CD4-positive, CD25-positive, alpha-beta regulatory T cell (primary cell): Measurements from ENCODE around the gene IDI1. TPM values are rescaled to one million over a fixed set of nuclear protein-coding genes. Genes with fewer than 3 reads are reported as not detected.

ENCODE experiments used
- ATAC-seq, 2 donors: fragments of 150-1000 bp; cut with Tn5 transposase; one replicate each; pipeline ENCODE4 v1.10.0; 2021; ENCODE audit warnings: low read depth in 2 of 2, moderate number of reproducible peaks in 2 of 2, moderate library complexity in 1 of 2
- DNase-seq, 3 donors: peaks; one replicate each; pipeline versions ENCODE4 v3.0.0 to v3.0.0-alpha.2; 2012 to 2022; ENCODE audit warnings: mixed read lengths in 1 of 3
- H3K27ac ChIP-seq: one replicate; pipeline ENCODE4 v1.7.0; 2013; ENCODE audit warnings: mild to moderate bottlenecking, low read length; ENCODE audit not compliant: insufficient read depth, poor library complexity, severe bottlenecking
- H3K27me3 ChIP-seq: one replicate; pipeline ENCODE4 v1.7.0; 2013; ENCODE audit warnings: low read length; ENCODE audit not compliant: control insufficient read depth, insufficient read depth
- H3K36me3 ChIP-seq: one replicate; pipeline ENCODE4 v1.7.0; 2013; ENCODE audit warnings: mild to moderate bottlenecking, low read length, moderate library complexity; ENCODE audit not compliant: control insufficient read depth, insufficient read depth
- H3K4me1 ChIP-seq: 2 replicates; pipeline ENCODE4 v1.7.0; 2013; ENCODE audit warnings: mild to moderate bottlenecking, low read length; ENCODE audit not compliant: insufficient read depth, control insufficient read depth, poor library complexity, severe bottlenecking
- H3K4me3 ChIP-seq: one replicate; pipeline ENCODE4 v1.7.0; 2013; ENCODE audit warnings: low read depth, mild to moderate bottlenecking, low read length, moderate library complexity
- H3K9me3 ChIP-seq, 2 experiments: 1 replicate in 1 of 2; 2 replicates in 1 of 2; pipeline ENCODE4 v1.7.0; 2013; ENCODE audit warnings: low read length in 2 of 2, mild to moderate bottlenecking in 1 of 2, moderate library complexity in 1 of 2; ENCODE audit not compliant: control insufficient read depth in 2 of 2
- H3K27ac Mint-ChIP-seq, 3 donors: one replicate each; pipeline ENCODE4 v1.8.0; 2020 to 2022; ENCODE audit warnings: mild to moderate bottlenecking in 3 of 3, mixed read lengths in 3 of 3, moderate library complexity in 2 of 3
- H3K27me3 Mint-ChIP-seq: one replicate; pipeline ENCODE4 v1.8.0; 2022; ENCODE audit warnings: mild to moderate bottlenecking, mixed read lengths
- H3K36me3 Mint-ChIP-seq: one replicate; pipeline ENCODE4 v1.8.0; 2020; ENCODE audit warnings: mixed read lengths
- H3K4me1 Mint-ChIP-seq, 4 donors: one replicate each; pipeline ENCODE4 v1.8.0; 2020 to 2022; ENCODE audit warnings: mixed read lengths in 4 of 4, mild to moderate bottlenecking in 1 of 4
- H3K4me3 Mint-ChIP-seq, 4 donors: one replicate each; pipeline ENCODE4 v1.8.0; 2020 to 2022; ENCODE audit warnings: mild to moderate bottlenecking in 4 of 4, mixed read lengths in 4 of 4, moderate library complexity in 3 of 4
- H3K9me3 Mint-ChIP-seq, 7 donors: one replicate each; pipeline ENCODE4 v1.8.0; 2020 to 2022; ENCODE audit warnings: mixed read lengths in 7 of 7, mild to moderate bottlenecking in 3 of 7, moderate library complexity in 2 of 7
- polyA plus RNA-seq, 4 donors: library from polyadenylated mRNA; unstranded; fragments of 300-500 nt; fragmentation: Illumina TruSeq; gene quantifications; one replicate each; pipeline ENCODE4 v1.2.3, GENCODE V29; 2021
- total RNA-seq: library from RNA; stranded (reverse); gene quantifications from one replicate; pipeline ENCODE4 v1.2.3, GENCODE V29; 2022

The IDI1 gene
- total and polyA plus RNA-seq, 5 donors from 2014 or later, result 47.0 to 179 (median 50.2) TPM

GRCh38 chr10:1049425-1049958 is 573 bp upstream of the IDI1 start:
- Mint-ChIP-seq H3K4me1 (peaks cover 42 to 80% (median 60%) of the 10 kb centered on the region in 4 donors), H3K9me3 (no peaks in the 10 kb centered on the region), H3K27ac (peak overlapping the region; percentile 98 to 99 (median 98)), H3K27me3 (no peaks in the 10 kb centered on the region), H3K4me3 (peak overlapping the region; percentile 94 to 99 (median 97)), H3K36me3 (no peaks in the 10 kb centered on the region)
- Histone ChIP-seq H3K36me3 (peaks cover 14% of the 10 kb centered on the region), H3K27me3 (no peaks in the 10 kb centered on the region), H3K27ac (peak overlapping the region; percentile 99), H3K4me1 (peaks cover 51% of the 10 kb centered on the region), H3K9me3 (no peaks in the 10 kb centered on the region), H3K4me3 (peak overlapping the region; percentile 88)
- DNase-seq, result no peak
- no peak for ATAC-seq

- no peaks in the 10 kb centered on the region for H3K27me3 Mint-ChIP-seq
- peak overlapping the region; percentile 98 to 99 (median 98) for H3K27ac Mint-ChIP-seq
- H3K9me3 Mint-ChIP-seq, result no peaks in the 10 kb centered on the region
- H3K4me1 Mint-ChIP-seq, result peaks cover 42 to 80% (median 58%) of the 10 kb centered on the region in 4 donors
- DNase-seq, result peak; percentile 65 to 80 (median 71)
- no peaks in the 10 kb centered on the region for H3K9me3 ChIP-seq
- peak overlapping the region; percentile 94 to 99 (median 97) for H3K4me3 Mint-ChIP-seq
- H3K36me3 Mint-ChIP-seq, result peaks cover 3% of the 10 kb centered on the region
- H3K4me3 ChIP-seq, result peak overlapping the region; percentile 95
- peaks cover 8% of the 10 kb centered on the region for H3K36me3 ChIP-seq
- H3K4me1 ChIP-seq, result peaks cover 53% of the 10 kb centered on the region
- H3K27me3 ChIP-seq, result no peaks in the 10 kb centered on the region
- peak overlapping the region; percentile 99 for H3K27ac ChIP-seq
- peak in 1 of 2 donors; percentile 0 for ATAC-seq
Observed at GRCh38 chr10:1048349-1048731, 579 bp downstream of the IDI1 start.

- peaks cover 5% of the 10 kb centered on the region for H3K36me3 Mint-ChIP-seq
- peak overlapping the region; percentile 99 for H3K27ac ChIP-seq
- no peaks in the 10 kb centered on the region for H3K9me3 Mint-ChIP-seq
- peak overlapping the region; percentile 98 to 99 (median 98) for H3K27ac Mint-ChIP-seq
- H3K9me3 ChIP-seq, result no peaks in the 10 kb centered on the region
- H3K4me1 ChIP-seq, result peaks cover 55% of the 10 kb centered on the region
- DNase-seq, result peak in 1 of 3 donors; percentile 35
- peaks cover 46 to 81% (median 59%) of the 10 kb centered on the region in 4 donors for H3K4me1 Mint-ChIP-seq
- peak overlapping the region; percentile 94 to 99 (median 97) for H3K4me3 Mint-ChIP-seq
- peaks cover 8% of the 10 kb centered on the region for H3K36me3 ChIP-seq
- no peaks in the 10 kb centered on the region for H3K27me3 ChIP-seq
- ATAC-seq, result no peak
- peak overlapping the region; percentile 95 for H3K4me3 ChIP-seq
- no peaks in the 10 kb centered on the region for H3K27me3 Mint-ChIP-seq
Observed at GRCh38 chr10:1047937-1048336, 982 bp downstream of the IDI1 start.

- Mint-ChIP-seq H3K27me3 (no peaks in the 10 kb centered on the region), H3K36me3 (peaks cover 12% of the 10 kb centered on the region), H3K27ac (peak overlapping the region; percentile 62 to 97 (median 97)), H3K9me3 (no peaks in the 10 kb centered on the region), H3K4me3 (peak overlapping the region; percentile 83 to 91 (median 88)), H3K4me1 (peaks cover 33 to 67% (median 45%) of the 10 kb centered on the region in 4 donors)
- DNase-seq (no peak), ATAC-seq (no peak)
- H3K4me3 ChIP-seq, result peak overlapping the region; percentile 74
- H3K4me1 ChIP-seq, result peaks cover 46% of the 10 kb centered on the region
- peaks cover 26% of the 10 kb centered on the region for H3K36me3 ChIP-seq
- peak overlapping the region; percentile 78 for H3K27ac ChIP-seq
- no peaks in the 10 kb centered on the region for H3K9me3 ChIP-seq
- H3K27me3 ChIP-seq, result no peaks in the 10 kb centered on the region
Observed at GRCh38 chr10:1045415-1045814, 3.5 kb downstream of the IDI1 start.

- H3K27ac ChIP-seq, result peak overlapping the region; percentile 78
- no peaks in the 10 kb centered on the region for H3K27me3 Mint-ChIP-seq
- H3K36me3 Mint-ChIP-seq, result peaks cover 16% of the 10 kb centered on the region
Observed at GRCh38 chr10:1044964-1045363, 4.0 kb downstream of the IDI1 start.

GRCh38 chr10:1044146-1044545 is 4.8 kb downstream of the IDI1 start:
- peak overlapping the region; percentile 95 to 97 (median 97) for H3K27ac Mint-ChIP-seq
- Histone ChIP-seq H3K27me3 (no peaks in the 10 kb centered on the region), H3K27ac (peak overlapping the region; percentile 78), H3K4me1 (peaks cover 37% of the 10 kb centered on the region), H3K4me3 (peak overlapping the region; percentile 74), H3K9me3 (no peaks in the 10 kb centered on the region), H3K36me3 (peaks cover 36% of the 10 kb centered on the region)
- H3K4me1 Mint-ChIP-seq, result peaks cover 33 to 61% (median 42%) of the 10 kb centered on the region in 4 donors
- DNase-seq, result no peak
- H3K36me3 Mint-ChIP-seq, result peaks cover 16% of the 10 kb centered on the region
- H3K27me3 Mint-ChIP-seq, result no peaks in the 10 kb centered on the region
- H3K4me3 Mint-ChIP-seq, result peak overlapping the region; percentile 83 to 91 (median 88)
- ATAC-seq, result no peak
- H3K9me3 Mint-ChIP-seq, result no peaks in the 10 kb centered on the region

More at GRCh38 chr10:1044964-1045363, 4.0 kb downstream of the IDI1 start:
- DNase-seq (no peak), ATAC-seq (no peak)
- Mint-ChIP-seq H3K27ac (peak overlapping the region; percentile 95 to 97 (median 97)), H3K4me3 (peak overlapping the region; percentile 83 to 91 (median 88)), H3K9me3 (no peaks in the 10 kb centered on the region), H3K4me1 (peaks cover 33 to 68% (median 42%) of the 10 kb centered on the region in 4 donors)
- Histone ChIP-seq H3K4me1 (peaks cover 41% of the 10 kb centered on the region), H3K27me3 (no peaks in the 10 kb centered on the region), H3K36me3 (peaks cover 30% of the 10 kb centered on the region), H3K9me3 (no peaks in the 10 kb centered on the region), H3K4me3 (peak overlapping the region; percentile 74)

GRCh38 chr10:1043532-1043995 is 5.4 kb downstream of the IDI1 start:
- Mint-ChIP-seq H3K4me3 (peak overlapping the region; percentile 83 to 91 (median 88)), H3K27ac (peak overlapping the region; percentile 95 to 97 (median 97)), H3K36me3 (peaks cover 16% of the 10 kb centered on the region), H3K4me1 (peaks cover 33 to 58% (median 42%) of the 10 kb centered on the region in 4 donors), H3K9me3 (no peaks in the 10 kb centered on the region), H3K27me3 (no peaks in the 10 kb centered on the region)
- H3K36me3 ChIP-seq, result peaks cover 38% of the 10 kb centered on the region
- no peaks in the 10 kb centered on the region for H3K27me3 ChIP-seq
- peak overlapping the region; percentile 78 for H3K27ac ChIP-seq
- peak; percentile 73 to 75 for ATAC-seq
- H3K4me1 ChIP-seq, result peaks cover 37% of the 10 kb centered on the region
- peak overlapping the region; percentile 74 for H3K4me3 ChIP-seq
- DNase-seq, result peak in 2 of 3 donors; percentile 61 to 85
- no peaks in the 10 kb centered on the region for H3K9me3 ChIP-seq
